NCI-H345 (cell line): Measurements from ENCODE around the gene GDF11.

Source experiments
- DNase-seq: peaks from one replicate; lab custom pipeline; 2025; lab: John Stamatoyannopoulos, UW

GDF11 gene

GRCh38 chr12:55742719-55743405, at the start of gene GDF11:
Gene GDF11 (plus strand): TSS chr12:55743122. CDS start chr12:55743317, 195 bp downstream.
- DNase-seq: peak; percentile 81

GRCh38 chr12:55693323-55694187, 49.4 kb upstream of the GDF11 start:
- no peak for DNase-seq

- no peak for DNase-seq
Observed at GRCh38 chr12:55694188-55694515, 48.8 kb upstream of the GDF11 start.

- no peak for DNase-seq
Observed at GRCh38 chr12:55694651-55695050, 48.3 kb upstream of the GDF11 start.

- DNase-seq: no peak
Observed at GRCh38 chr12:55695349-55695748, 47.6 kb upstream of the GDF11 start.

- DNase-seq: no peak
Observed at GRCh38 chr12:55696141-55696540, 46.8 kb upstream of the GDF11 start.

- no peak for DNase-seq
Observed at GRCh38 chr12:55696796-55697462, 46.0 kb upstream of the GDF11 start.

- no peak for DNase-seq
Observed at GRCh38 chr12:55697686-55698085, 45.2 kb upstream of the GDF11 start.

GRCh38 chr12:55698241-55698955, 44.5 kb upstream of the GDF11 start:
- no peak for DNase-seq

GRCh38 chr12:55698965-55699364, 44.0 kb upstream of the GDF11 start:
- no peak for DNase-seq

- no peak for DNase-seq
Observed at GRCh38 chr12:55699471-55700055, 43.4 kb upstream of the GDF11 start.

GRCh38 chr12:55700255-55701018, 42.5 kb upstream of the GDF11 start:
- DNase-seq: no peak

GRCh38 chr12:55702861-55703260, 40.1 kb upstream of the GDF11 start:
- no peak for DNase-seq

GRCh38 chr12:55703288-55703687, 39.6 kb upstream of the GDF11 start:
- DNase-seq: no peak

- no peak for DNase-seq
Observed at GRCh38 chr12:55703901-55704761, 38.8 kb upstream of the GDF11 start.

- no peak for DNase-seq
Observed at GRCh38 chr12:55704824-55705718, 37.9 kb upstream of the GDF11 start.

GRCh38 chr12:55705782-55706402, 37.0 kb upstream of the GDF11 start:
- no peak for DNase-seq

- no peak for DNase-seq
Observed at GRCh38 chr12:55706568-55707218, 36.2 kb upstream of the GDF11 start.
